Measurements from ENCODE around the gene NOS1. TPM values are rescaled to one million over a fixed set of nuclear protein-coding genes. Genes with fewer than 3 reads are reported as not detected.
A peak's percentile ranks its signal among the peaks of the same experiment; 100 is the strongest.
"Not testable (repeated sequence)": the region's sequence is repeated elsewhere in the genome, so short reads cannot be mapped to it uniquely, and the experiment has no call there.

NOS1 gene
- total and polyA plus RNA-seq, 3 experiments from 2014 or later: not detected

- POLR2A ChIA-PET: no interaction called here
- Mint-ChIP-seq H3K9me3 (no peaks in the 10 kb centered on the region), H3K27me3 (peaks cover 9 to 46% of the 10 kb centered on the region in 2 donors), H3K4me3 (no peak overlapping the region), H3K4me1 (no peaks in the 10 kb centered on the region), H3K36me3 (peaks cover 0 to 2% (median 0%) of the 10 kb centered on the region in 3 donors), H3K27ac (no peak overlapping the region)
- Histone ChIP-seq H3K9me3 (ENCODE audit: low read length) (no peaks in the 10 kb centered on the region), H3K27ac (ENCODE audit: low read depth, low read length) (no peak overlapping the region), H3K4me3 (ENCODE audit: low read length) (no peak overlapping the region), H3K36me3 (ENCODE audit: insufficient read depth, low read length) (no peaks in the 10 kb centered on the region), H3K4me1 (ENCODE audit: insufficient read depth, low read length) (no peaks in the 10 kb centered on the region), H3K27me3 (ENCODE audit: insufficient read depth, low read length, poor library complexity, severe bottlenecking) (peaks cover 4% of the 10 kb centered on the region)
- CTCF ChIA-PET: no interaction called here
- DNase-seq: no peak
Measured at GRCh38 chr12:117208811-117209455, 152.5 kb downstream of the NOS1 start.

- Histone ChIP-seq H3K9me3 (ENCODE audit: low read length) (no peaks in the 10 kb centered on the region), H3K36me3 (ENCODE audit: insufficient read depth, low read length) (no peaks in the 10 kb centered on the region), H3K27ac (ENCODE audit: low read depth, low read length) (no peak overlapping the region), H3K27me3 (ENCODE audit: insufficient read depth, low read length, poor library complexity, severe bottlenecking) (peaks cover 4% of the 10 kb centered on the region), H3K4me3 (ENCODE audit: low read length) (no peak overlapping the region), H3K4me1 (ENCODE audit: insufficient read depth, low read length) (no peaks in the 10 kb centered on the region)
- peaks cover 9 to 49% of the 10 kb centered on the region in 2 donors for H3K27me3 Mint-ChIP-seq
- H3K27ac Mint-ChIP-seq: peak overlapping the region in 1 of 8 donors; percentile 46
- H3K36me3 Mint-ChIP-seq: peaks cover 0 to 2% (median 0%) of the 10 kb centered on the region in 3 donors
- H3K4me3 Mint-ChIP-seq: peak overlapping the region in 1 of 7 donors; percentile 58
- no peak for DNase-seq
- no peaks in the 10 kb centered on the region for H3K4me1 Mint-ChIP-seq
- no peaks in the 10 kb centered on the region for H3K9me3 Mint-ChIP-seq
- POLR2A ChIA-PET: no interaction called here
- CTCF ChIA-PET: no interaction called here
Measured at GRCh38 chr12:117208206-117208605, 153.2 kb downstream of the NOS1 start.

GRCh38 chr12:117207675-117208074, 153.8 kb downstream of the NOS1 start:
- POLR2A ChIA-PET: no interaction called here
- H3K36me3 Mint-ChIP-seq: peaks cover 0 to 2% (median 0%) of the 10 kb centered on the region in 3 donors
- peaks cover 4% of the 10 kb centered on the region for H3K27me3 ChIP-seq (ENCODE audit: insufficient read depth, low read length, poor library complexity, severe bottlenecking)

GRCh38 chr12:117202556-117202955, 158.9 kb downstream of the NOS1 start:
- H3K4me1 ChIP-seq (ENCODE audit: insufficient read depth, low read length): no peaks in the 10 kb centered on the region
- Mint-ChIP-seq H3K9me3 (no peaks in the 10 kb centered on the region), H3K27ac (no peak overlapping the region), H3K27me3 (peaks cover 10 to 35% of the 10 kb centered on the region in 2 donors), H3K4me3 (no peak overlapping the region), H3K4me1 (no peaks in the 10 kb centered on the region), H3K36me3 (peaks cover 0 to 3% (median 0%) of the 10 kb centered on the region in 3 donors)
- CTCF ChIA-PET: interaction anchor here (1.4 kb wide), 1 partner anchor 10 kb away, joined by 5 read pairs; no protein-coding TSS in a partner anchor
- no peak for DNase-seq
- H3K27me3 ChIP-seq (ENCODE audit: insufficient read depth, low read length, poor library complexity, severe bottlenecking): no peaks in the 10 kb centered on the region
- no peaks in the 10 kb centered on the region for H3K9me3 ChIP-seq (ENCODE audit: low read length)
- H3K4me3 ChIP-seq (ENCODE audit: low read length): no peak overlapping the region
- no peak overlapping the region for H3K27ac ChIP-seq (ENCODE audit: low read depth, low read length)
- H3K36me3 ChIP-seq (ENCODE audit: insufficient read depth, low read length): no peaks in the 10 kb centered on the region
- POLR2A ChIA-PET: interaction anchor here (0.6 kb wide), 1 partner anchor 32 kb away, joined by 4 read pairs; no protein-coding TSS in a partner anchor

More at GRCh38 chr12:117207675-117208074, 153.8 kb downstream of the NOS1 start:
- Histone ChIP-seq H3K4me3 (ENCODE audit: low read length) (no peak overlapping the region), H3K9me3 (ENCODE audit: low read length) (no peaks in the 10 kb centered on the region), H3K4me1 (ENCODE audit: insufficient read depth, low read length) (no peaks in the 10 kb centered on the region), H3K27ac (ENCODE audit: low read depth, low read length) (no peak overlapping the region), H3K36me3 (ENCODE audit: insufficient read depth, low read length) (no peaks in the 10 kb centered on the region)
- Mint-ChIP-seq H3K9me3 (no peaks in the 10 kb centered on the region), H3K4me3 (no peak overlapping the region), H3K27ac (no peak overlapping the region), H3K4me1 (no peaks in the 10 kb centered on the region), H3K27me3 (peaks cover 10 to 49% of the 10 kb centered on the region in 2 donors)
- DNase-seq: no peak
- CTCF ChIA-PET: no interaction called here

GRCh38 chr12:117202033-117202432, 159.4 kb downstream of the NOS1 start:
- POLR2A ChIA-PET: no interaction called here
- H3K4me1 Mint-ChIP-seq: no peaks in the 10 kb centered on the region

GRCh38 chr12:117199956-117200744, 161.3 kb downstream of the NOS1 start:
- H3K9me3 ChIP-seq (ENCODE audit: low read length); H3K27ac Mint-ChIP-seq; H3K36me3 ChIP-seq (ENCODE audit: insufficient read depth, low read length); DNase-seq; H3K27ac ChIP-seq (ENCODE audit: low read depth, low read length); H3K4me3 Mint-ChIP-seq; H3K4me1 ChIP-seq (ENCODE audit: insufficient read depth, low read length); H3K27me3 ChIP-seq (ENCODE audit: insufficient read depth, low read length, poor library complexity, severe bottlenecking); H3K4me3 ChIP-seq (ENCODE audit: low read length); H3K4me1 Mint-ChIP-seq; H3K9me3 Mint-ChIP-seq; H3K36me3 Mint-ChIP-seq: not testable (repeated sequence)
- H3K27me3 Mint-ChIP-seq: peaks cover 13 to 34% of the 10 kb centered on the region in 2 donors
- CTCF ChIA-PET: interaction anchor here (0.8 to 1.3 kb wide), 4 partner anchors 9 to 20 kb away, joined by 3 to 4 read pairs (median 3); no protein-coding TSS in a partner anchor
- POLR2A ChIA-PET: interaction anchor here (0.7 kb wide), 1 partner anchor 22 kb away, joined by 4 read pairs; no protein-coding TSS in a partner anchor

More at GRCh38 chr12:117202033-117202432, 159.4 kb downstream of the NOS1 start:
- peak overlapping the region in 1 of 8 donors; percentile 27 for H3K27ac Mint-ChIP-seq
- CTCF ChIA-PET: no interaction called here
- no peaks in the 10 kb centered on the region for H3K9me3 Mint-ChIP-seq
- Histone ChIP-seq H3K36me3 (ENCODE audit: insufficient read depth, low read length) (no peaks in the 10 kb centered on the region), H3K4me3 (ENCODE audit: low read length) (no peak overlapping the region), H3K27ac (ENCODE audit: low read depth, low read length) (no peak overlapping the region), H3K27me3 (ENCODE audit: insufficient read depth, low read length, poor library complexity, severe bottlenecking) (no peaks in the 10 kb centered on the region), H3K4me1 (ENCODE audit: insufficient read depth, low read length) (no peaks in the 10 kb centered on the region), H3K9me3 (ENCODE audit: low read length) (no peaks in the 10 kb centered on the region)
- peaks cover 0 to 3% (median 0%) of the 10 kb centered on the region in 3 donors for H3K36me3 Mint-ChIP-seq
- DNase-seq: no peak
- H3K27me3 Mint-ChIP-seq: peaks cover 12 to 36% of the 10 kb centered on the region in 2 donors
- H3K4me3 Mint-ChIP-seq: no peak overlapping the region

- H3K4me3 Mint-ChIP-seq; H3K27ac Mint-ChIP-seq; H3K4me3 ChIP-seq (ENCODE audit: low read length); H3K9me3 ChIP-seq (ENCODE audit: low read length); H3K4me1 Mint-ChIP-seq; H3K9me3 Mint-ChIP-seq; H3K4me1 ChIP-seq (ENCODE audit: insufficient read depth, low read length); H3K27me3 ChIP-seq (ENCODE audit: insufficient read depth, low read length, poor library complexity, severe bottlenecking); H3K36me3 ChIP-seq (ENCODE audit: insufficient read depth, low read length); POLR2A ChIA-PET; H3K36me3 Mint-ChIP-seq; CTCF ChIA-PET; DNase-seq; H3K27ac ChIP-seq (ENCODE audit: low read depth, low read length): not testable (repeated sequence)
- peaks cover 14 to 24% of the 10 kb centered on the region in 2 donors for H3K27me3 Mint-ChIP-seq
Measured at GRCh38 chr12:117196334-117196733, 165.1 kb downstream of the NOS1 start.

- Mint-ChIP-seq H3K27me3 (peaks cover 14 to 19% of the 10 kb centered on the region in 2 donors), H3K4me1 (peaks cover 0 to 18% (median 3%) of the 10 kb centered on the region in 3 donors)
- H3K36me3 ChIP-seq (ENCODE audit: insufficient read depth, low read length); H3K9me3 ChIP-seq (ENCODE audit: low read length); DNase-seq; H3K9me3 Mint-ChIP-seq; H3K27me3 ChIP-seq (ENCODE audit: insufficient read depth, low read length, poor library complexity, severe bottlenecking); H3K27ac ChIP-seq (ENCODE audit: low read depth, low read length); POLR2A ChIA-PET; H3K36me3 Mint-ChIP-seq; H3K4me1 ChIP-seq (ENCODE audit: insufficient read depth, low read length); H3K27ac Mint-ChIP-seq; CTCF ChIA-PET; H3K4me3 Mint-ChIP-seq; H3K4me3 ChIP-seq (ENCODE audit: low read length): not testable (repeated sequence)
Measured at GRCh38 chr12:117195027-117195426, 166.4 kb downstream of the NOS1 start.
